ENCODE measurements around the gene PIGU.

Gene PIGU

GRCh38 chr20:34579979-34580940 is 96.6 kb downstream of the PIGU start:
- Histone ChIP-seq H3K9me3 (no peaks in the 10 kb centered on the region), H3K4me1 (ENCODE audit: control insufficient read depth in 1 of 2, insufficient read depth in 1 of 2, low read depth in 1 of 2, low read length in 1 of 2) (peaks cover 36 to 44% of the 10 kb centered on the region in 2 experiments), H3K27me3 (no peaks in the 10 kb centered on the region), H3K4me3 (ENCODE audit: low read depth in 1 of 2, low read length in 1 of 2) (peak overlapping the region in 1 of 2 experiments; percentile 26), H3K36me3 (peaks cover 10% of the 10 kb centered on the region), H3K27ac (peak overlapping the region; percentile 89)
- TF ChIP-seq, protein P1, sequence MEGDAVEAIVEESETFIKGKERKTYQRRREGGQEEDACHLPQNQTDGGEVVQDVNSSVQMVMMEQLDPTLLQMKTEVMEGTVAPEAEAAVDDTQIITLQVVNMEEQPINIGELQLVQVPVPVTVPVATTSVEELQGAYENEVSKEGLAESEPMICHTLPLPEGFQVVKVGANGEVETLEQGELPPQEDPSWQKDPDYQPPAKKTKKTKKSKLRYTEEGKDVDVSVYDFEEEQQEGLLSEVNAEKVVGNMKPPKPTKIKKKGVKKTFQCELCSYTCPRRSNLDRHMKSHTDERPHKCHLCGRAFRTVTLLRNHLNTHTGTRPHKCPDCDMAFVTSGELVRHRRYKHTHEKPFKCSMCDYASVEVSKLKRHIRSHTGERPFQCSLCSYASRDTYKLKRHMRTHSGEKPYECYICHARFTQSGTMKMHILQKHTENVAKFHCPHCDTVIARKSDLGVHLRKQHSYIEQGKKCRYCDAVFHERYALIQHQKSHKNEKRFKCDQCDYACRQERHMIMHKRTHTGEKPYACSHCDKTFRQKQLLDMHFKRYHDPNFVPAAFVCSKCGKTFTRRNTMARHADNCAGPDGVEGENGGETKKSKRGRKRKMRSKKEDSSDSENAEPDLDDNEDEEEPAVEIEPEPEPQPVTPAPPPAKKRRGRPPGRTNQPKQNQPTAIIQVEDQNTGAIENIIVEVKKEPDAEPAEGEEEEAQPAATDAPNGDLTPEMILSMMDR (IDR thresholded peaks at IDR 0.05) = no peak

DNA sequence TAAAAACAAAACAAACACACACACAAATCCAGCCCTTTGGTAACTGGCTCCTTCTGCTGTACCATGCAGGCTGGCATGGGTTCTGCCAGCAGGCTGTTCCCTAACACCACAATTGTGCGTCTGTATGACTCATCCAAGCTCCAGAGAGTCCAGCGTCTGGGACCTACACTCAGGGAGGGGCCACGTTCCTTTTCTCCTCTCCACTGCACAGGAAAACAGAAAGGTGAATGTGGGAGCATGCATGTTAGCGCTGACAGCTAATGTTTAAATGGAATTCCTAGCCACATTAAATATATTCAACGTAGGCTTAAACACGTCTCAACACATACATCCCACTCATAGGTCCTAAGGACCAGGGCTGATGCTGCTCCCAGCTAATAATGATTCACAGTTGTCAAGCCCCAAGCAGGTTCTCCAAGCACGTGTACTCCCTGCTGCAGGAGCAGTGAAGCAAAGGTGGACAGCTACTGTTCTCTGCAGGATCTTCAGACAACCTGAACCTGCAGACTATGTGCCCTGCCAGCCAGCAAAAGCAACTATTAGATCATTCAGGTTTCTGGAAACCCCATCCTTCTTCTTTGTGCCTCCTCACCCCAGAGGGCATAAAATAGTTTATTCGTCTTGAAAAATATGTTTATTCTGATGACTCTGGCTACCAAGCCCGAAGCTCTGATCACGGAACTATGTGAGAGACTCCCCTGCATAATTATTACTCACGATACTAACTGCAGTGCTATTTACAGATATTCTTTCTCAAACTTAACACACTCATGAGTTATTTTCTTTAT is 97.5 kb downstream of the PIGU start:
- Histone ChIP-seq H3K27me3 (no peaks in the 10 kb centered on the region), H3K36me3 (peaks cover 10% of the 10 kb centered on the region), H3K4me1 (ENCODE audit: control insufficient read depth in 1 of 2, insufficient read depth in 1 of 2, low read depth in 1 of 2, low read length in 1 of 2) (peaks cover 36 to 44% of the 10 kb centered on the region in 2 experiments), H3K9me3 (no peaks in the 10 kb centered on the region), H3K4me3 (ENCODE audit: low read depth in 1 of 2, low read length in 1 of 2) (no peak overlapping the region), H3K27ac (peak overlapping the region; percentile 89)
- TF ChIP-seq, protein P1 (IDR thresholded peaks at IDR 0.05) = no peak

- Histone ChIP-seq H3K27me3 (no peaks in the 10 kb centered on the region), H3K36me3 (peaks cover 6% of the 10 kb centered on the region), H3K27ac (peak overlapping the region; percentile 89), H3K9me3 (no peaks in the 10 kb centered on the region), H3K4me3 (ENCODE audit: low read depth in 1 of 2, low read length in 1 of 2) (no peak overlapping the region), H3K4me1 (ENCODE audit: control insufficient read depth in 1 of 2, insufficient read depth in 1 of 2, low read depth in 1 of 2, low read length in 1 of 2) (peaks cover 36 to 44% of the 10 kb centered on the region in 2 experiments)
- TF ChIP-seq, protein P1 (IDR thresholded peaks at IDR 0.05) = no peak
Observed at GRCh38 chr20:34578521-34578920, 98.4 kb downstream of the PIGU start.

- H3K27ac ChIP-seq = peak overlapping the region; percentile 89
- peaks cover 36 to 44% of the 10 kb centered on the region in 2 experiments for H3K4me1 ChIP-seq (ENCODE audit: control insufficient read depth in 1 of 2, insufficient read depth in 1 of 2, low read depth in 1 of 2, low read length in 1 of 2)
- no peak overlapping the region for H3K4me3 ChIP-seq (ENCODE audit: low read depth in 1 of 2, low read length in 1 of 2)
- H3K27me3 ChIP-seq = no peaks in the 10 kb centered on the region
- TF ChIP-seq, protein P1 (IDR thresholded peaks at IDR 0.05) = no peak
- H3K36me3 ChIP-seq = peaks cover 2% of the 10 kb centered on the region
- H3K9me3 ChIP-seq = no peaks in the 10 kb centered on the region
Observed at GRCh38 chr20:34578025-34578424, 98.9 kb downstream of the PIGU start.

DNA sequence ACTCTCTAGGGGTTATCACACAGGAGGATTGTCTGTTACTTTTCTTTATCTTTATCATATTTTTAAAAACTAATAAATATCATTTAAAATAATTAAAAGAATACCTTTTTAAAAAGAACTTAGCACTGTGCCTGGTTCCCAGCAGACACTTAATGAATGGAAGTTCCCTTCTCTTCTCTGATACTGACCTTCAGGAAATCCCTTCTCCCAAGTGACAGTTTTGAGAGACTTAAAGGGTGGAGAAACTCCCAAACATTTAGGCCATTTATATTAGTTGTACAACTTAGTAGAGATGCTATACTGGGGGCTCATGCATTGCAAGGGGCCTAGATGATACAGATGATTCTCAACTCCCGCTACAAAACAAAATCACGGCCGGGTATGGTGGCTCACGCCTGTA is 99.8 kb downstream of the PIGU start:
- TF ChIP-seq, protein P1 (IDR thresholded peaks at IDR 0.05) = no peak
- no peaks in the 10 kb centered on the region for H3K9me3 ChIP-seq
- peaks cover 36 to 44% of the 10 kb centered on the region in 2 experiments for H3K4me1 ChIP-seq (ENCODE audit: control insufficient read depth in 1 of 2, insufficient read depth in 1 of 2, low read depth in 1 of 2, low read length in 1 of 2)
- no peaks in the 10 kb centered on the region for H3K36me3 ChIP-seq
- H3K27me3 ChIP-seq = no peaks in the 10 kb centered on the region
- H3K4me3 ChIP-seq (ENCODE audit: low read depth in 1 of 2, low read length in 1 of 2) = no peak overlapping the region
- no peak overlapping the region for H3K27ac ChIP-seq
